Activated CD4-positive, alpha-beta memory T cell treated with anti-CD3 and anti-CD28 coated beads for 36 hours (primary cell): ENCODE results near the gene SLC17A2. TPM values are rescaled to one million over a fixed set of nuclear protein-coding genes. Genes with fewer than 3 reads are reported as not detected.

Experiments used
- CTCF ChIA-PET: fragments of 350-600 bp; sonication (Branson Sonifier 250); formaldehyde crosslinking; loops from one replicate; lab custom pipeline; 2021; ENCODE audit warnings: antibody characterized with exemption, inconsistent platforms; lab: Charles Lee
- POLR2A ChIA-PET: fragments of 350-600 bp; sonication (Branson Sonifier 250); formaldehyde crosslinking; loops from one replicate; lab custom pipeline; 2021; ENCODE audit warnings: antibody characterized with exemption; lab: Charles Lee
- DNase-seq: peaks from one replicate; pipeline ENCODE4 v3.0.0-alpha.2; 2020
- H3K27ac Mint-ChIP-seq: one replicate; pipeline ENCODE4 v1.8.0; 2021; ENCODE audit warnings: mixed read lengths
- H3K27me3 Mint-ChIP-seq: one replicate; pipeline ENCODE4 v1.8.0; 2021; ENCODE audit warnings: mixed read lengths
- H3K36me3 Mint-ChIP-seq: one replicate; pipeline ENCODE4 v1.8.0; 2021; ENCODE audit warnings: mixed read lengths
- H3K4me1 Mint-ChIP-seq: one replicate; pipeline ENCODE4 v1.8.0; 2021; ENCODE audit warnings: low read depth, mixed read lengths
- H3K4me3 Mint-ChIP-seq: one replicate; pipeline ENCODE4 v1.8.0; 2021; ENCODE audit warnings: mild to moderate bottlenecking, mixed read lengths
- H3K9me3 Mint-ChIP-seq: one replicate; pipeline ENCODE4 v1.8.0; 2021; ENCODE audit warnings: mixed read lengths
- intact Hi-C: fragments of 100-400 bp; cut with micrococcal nuclease; formaldehyde crosslinking; loops from one replicate; pipeline ENCODE4 v1.15.1; 2023
- total RNA-seq, 2 experiments: library from RNA; stranded (reverse); gene quantifications; one replicate each; pipeline ENCODE4 v1.2.3, GENCODE V29; 2021

The SLC17A2 gene
- total RNA-seq, 2 experiments from 2014 or later, result not detected

DNA sequence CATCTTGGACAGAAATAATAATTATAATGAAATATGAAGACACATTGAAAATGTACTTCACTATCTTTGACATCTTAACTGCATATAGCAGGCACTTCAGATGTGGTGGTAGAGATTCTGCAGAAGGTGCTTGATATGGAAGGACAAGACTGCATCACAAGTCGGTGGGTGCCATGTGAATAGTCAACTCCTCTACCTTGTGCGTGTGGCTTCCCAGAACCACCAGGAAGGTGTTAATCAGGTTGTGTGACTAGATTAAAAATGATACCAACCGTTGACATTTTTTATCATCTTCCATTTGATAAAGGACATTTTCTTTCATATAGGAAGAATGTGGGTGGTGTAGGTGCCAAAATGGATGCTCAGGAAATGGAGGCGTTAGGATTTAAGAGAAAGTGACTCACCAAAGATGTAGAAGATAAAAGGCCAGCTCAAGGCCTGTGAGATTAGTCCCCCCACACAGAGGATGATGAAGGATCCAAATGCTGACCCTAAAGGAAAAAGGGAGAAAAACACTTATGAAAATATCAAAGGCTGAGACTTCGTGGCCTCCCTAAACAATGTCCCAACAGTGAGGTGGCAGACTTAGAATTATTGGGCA, 12.3 kb downstream of the SLC17A2 start:
- POLR2A ChIA-PET, result no interaction called here
- CTCF ChIA-PET, result no interaction called here
- Mint-ChIP-seq H3K9me3 (peaks cover 3% of the 10 kb centered on the region), H3K27ac (peak overlapping the region; percentile 77), H3K27me3 (no peaks in the 10 kb centered on the region), H3K4me1 (peaks cover 40% of the 10 kb centered on the region), H3K4me3 (no peak overlapping the region), H3K36me3 (peaks cover 4% of the 10 kb centered on the region)
- intact Hi-C loops, result no loop called here
- peak; percentile 52 for DNase-seq

DNA sequence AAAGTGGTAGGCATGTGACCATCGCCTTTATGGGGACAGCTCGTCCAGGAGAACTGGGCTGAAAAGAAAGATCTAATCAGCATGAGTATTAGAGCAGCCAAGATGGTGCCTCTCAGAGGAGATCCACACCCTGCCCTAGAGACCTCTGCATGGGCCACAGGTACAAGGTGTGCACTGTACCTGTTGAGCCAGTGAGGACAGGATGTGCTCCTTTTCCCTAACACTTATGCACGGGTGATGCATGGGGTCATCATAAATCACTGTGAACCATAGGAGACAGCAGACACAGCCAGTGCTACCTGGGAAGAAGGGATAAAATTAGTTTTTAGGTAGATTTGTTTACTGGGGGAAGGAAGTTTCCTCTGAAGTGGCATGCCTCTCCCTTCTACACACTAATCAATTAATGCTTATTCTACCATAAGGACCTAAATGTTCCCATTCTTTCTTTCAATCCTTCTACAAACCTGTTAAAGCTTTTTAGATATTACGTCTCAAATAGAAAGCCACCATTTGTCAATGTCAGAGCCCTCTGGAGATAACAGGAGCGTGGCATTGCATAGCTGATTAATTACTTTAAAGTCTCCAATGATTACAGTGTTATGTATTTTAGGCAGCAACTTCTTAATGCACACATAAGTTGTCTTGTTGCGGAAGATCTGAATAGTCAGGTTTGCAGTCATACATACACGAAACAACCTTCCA, 13.6 kb downstream of the SLC17A2 start:
- H3K27me3 Mint-ChIP-seq, result no peaks in the 10 kb centered on the region
- peaks cover 3% of the 10 kb centered on the region for H3K9me3 Mint-ChIP-seq
- peaks cover 49% of the 10 kb centered on the region for H3K4me1 Mint-ChIP-seq
- H3K36me3 Mint-ChIP-seq, result peaks cover 4% of the 10 kb centered on the region
- no peak overlapping the region for H3K4me3 Mint-ChIP-seq
- intact Hi-C loops, result no loop called here
- DNase-seq, result no peak
- no peak overlapping the region for H3K27ac Mint-ChIP-seq
- ChIA-PET CTCF (no interaction called here), POLR2A (no interaction called here)

DNA sequence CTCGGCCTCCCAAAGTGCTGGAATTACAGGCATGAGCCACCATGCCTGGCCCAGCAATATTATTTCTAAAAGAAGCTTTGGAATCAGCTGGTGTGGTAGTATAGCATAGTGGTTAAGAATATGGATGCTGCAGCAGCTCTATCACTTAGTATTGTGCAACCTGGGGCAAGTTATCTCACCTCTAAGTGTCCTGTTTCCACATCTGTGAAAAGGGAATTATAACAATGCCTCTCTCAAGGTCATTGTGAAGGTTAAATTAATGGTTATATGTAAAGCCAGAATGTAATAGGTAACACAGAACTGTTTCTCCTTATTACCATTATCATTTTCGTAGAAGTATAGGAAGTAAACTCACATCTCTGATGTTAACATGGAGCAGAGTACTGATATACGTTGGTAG, 14.2 kb downstream of the SLC17A2 start:
- DNase-seq, result no peak
- Mint-ChIP-seq H3K4me3 (no peak overlapping the region), H3K4me1 (peaks cover 53% of the 10 kb centered on the region), H3K27me3 (no peaks in the 10 kb centered on the region), H3K36me3 (peaks cover 4% of the 10 kb centered on the region), H3K27ac (no peak overlapping the region), H3K9me3 (peaks cover 3% of the 10 kb centered on the region)
- intact Hi-C loops, result no loop called here
- CTCF ChIA-PET, result no interaction called here
- POLR2A ChIA-PET, result no interaction called here

DNA sequence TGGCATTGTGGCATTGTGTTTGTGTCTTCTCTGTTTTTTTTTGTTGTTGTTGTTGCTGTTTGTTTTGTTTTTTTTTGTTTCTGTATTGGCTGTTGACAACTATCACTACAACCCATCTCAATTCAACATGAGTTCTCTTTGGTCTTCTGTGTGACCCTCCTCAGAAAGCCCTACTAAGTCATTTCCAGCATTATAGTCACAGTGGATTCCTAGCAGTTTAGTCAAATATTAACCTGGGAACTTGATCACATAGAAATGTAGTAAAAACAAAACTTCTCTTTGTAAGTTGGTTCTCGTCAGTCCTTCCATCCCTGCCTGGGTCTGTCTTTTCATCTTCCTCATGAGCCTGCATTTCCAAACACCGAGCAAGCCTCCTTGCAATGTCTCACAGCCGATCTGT, 16.8 kb downstream of the SLC17A2 start:
- ChIA-PET CTCF (no interaction called here), POLR2A (no interaction called here)
- Mint-ChIP-seq H3K27me3 (no peaks in the 10 kb centered on the region), H3K27ac (peak overlapping the region; percentile 65), H3K9me3 (peaks cover 5% of the 10 kb centered on the region), H3K4me3 (no peak overlapping the region), H3K4me1 (peaks cover 52% of the 10 kb centered on the region), H3K36me3 (peaks cover 5% of the 10 kb centered on the region)
- intact Hi-C loops, result loop anchor here (5.0 kb wide), 2 partner anchors 34 to 49 kb away; partner anchors contain the start of gene TRIM38
- DNase-seq, result peak; percentile 35

DNA sequence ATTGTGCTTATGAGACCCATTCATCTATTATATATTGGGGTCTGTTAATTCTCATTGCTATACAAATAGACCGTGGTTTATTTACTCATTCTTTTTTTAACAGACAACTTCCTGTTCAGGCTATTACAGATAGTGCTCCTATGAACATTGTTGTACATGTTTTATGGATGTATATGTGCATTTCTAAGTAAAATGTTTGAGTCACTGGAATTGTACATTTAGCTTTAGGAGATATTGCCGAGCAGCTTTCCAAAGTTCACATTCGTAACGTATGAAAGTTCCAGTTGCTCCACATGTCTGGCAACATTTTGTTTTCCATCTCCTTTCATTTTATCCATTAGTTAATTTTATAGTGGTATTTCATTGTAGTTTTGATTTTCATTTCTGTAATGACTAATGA, 19.1 kb downstream of the SLC17A2 start:
- DNase-seq, result no peak
- peaks cover 2% of the 10 kb centered on the region for H3K9me3 Mint-ChIP-seq
- peaks cover 50% of the 10 kb centered on the region for H3K4me1 Mint-ChIP-seq
- POLR2A ChIA-PET, result interaction anchor here (1.4 kb wide), 1 partner anchor 109 kb away, joined by 4 read pairs; no protein-coding TSS in a partner anchor
- no peak overlapping the region for H3K4me3 Mint-ChIP-seq
- H3K27ac Mint-ChIP-seq, result no peak overlapping the region
- intact Hi-C loops, result loop anchor here (5.0 kb wide), 2 partner anchors 36 to 51 kb away; partner anchors contain the start of gene TRIM38
- H3K36me3 Mint-ChIP-seq, result peaks cover 3% of the 10 kb centered on the region
- H3K27me3 Mint-ChIP-seq, result peaks cover 5% of the 10 kb centered on the region
- CTCF ChIA-PET, result interaction anchor here (1.1 kb wide), 1 partner anchor 28 kb away, joined by 3 read pairs; no protein-coding TSS in a partner anchor

DNA sequence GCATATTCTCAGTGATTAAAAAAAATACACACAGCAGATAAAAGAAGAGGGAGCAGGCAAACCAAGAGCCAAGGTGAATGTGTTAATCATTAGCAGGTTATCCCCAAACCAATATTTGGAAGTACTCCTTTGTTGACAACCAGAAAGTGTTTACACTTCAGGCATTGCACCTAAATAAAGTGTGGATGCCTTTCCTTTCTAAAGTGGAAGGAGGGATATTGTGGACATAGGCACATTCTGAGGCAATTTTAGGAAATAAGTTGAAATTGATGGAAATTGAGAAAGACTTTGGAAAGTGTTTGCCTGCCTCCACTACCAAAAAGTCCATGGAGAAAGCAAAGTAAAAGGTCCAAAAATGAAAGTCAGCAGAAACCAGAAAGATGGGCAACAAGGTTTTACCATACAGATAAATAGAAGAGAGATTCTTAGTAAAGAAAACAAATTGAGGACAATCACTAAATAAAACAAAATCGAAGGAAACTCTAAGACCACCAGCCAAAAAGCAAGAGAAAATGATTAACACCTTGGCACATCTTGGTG, 22.9 kb downstream of the SLC17A2 start:
- no peak overlapping the region for H3K4me3 Mint-ChIP-seq
- no peak overlapping the region for H3K27ac Mint-ChIP-seq
- ChIA-PET CTCF (no interaction called here), POLR2A (no interaction called here)
- peaks cover 2% of the 10 kb centered on the region for H3K9me3 Mint-ChIP-seq
- H3K36me3 Mint-ChIP-seq, result peaks cover 1% of the 10 kb centered on the region
- intact Hi-C loops, result no loop called here
- no peak for DNase-seq
- peaks cover 23% of the 10 kb centered on the region for H3K4me1 Mint-ChIP-seq
- peaks cover 12% of the 10 kb centered on the region for H3K27me3 Mint-ChIP-seq

DNA sequence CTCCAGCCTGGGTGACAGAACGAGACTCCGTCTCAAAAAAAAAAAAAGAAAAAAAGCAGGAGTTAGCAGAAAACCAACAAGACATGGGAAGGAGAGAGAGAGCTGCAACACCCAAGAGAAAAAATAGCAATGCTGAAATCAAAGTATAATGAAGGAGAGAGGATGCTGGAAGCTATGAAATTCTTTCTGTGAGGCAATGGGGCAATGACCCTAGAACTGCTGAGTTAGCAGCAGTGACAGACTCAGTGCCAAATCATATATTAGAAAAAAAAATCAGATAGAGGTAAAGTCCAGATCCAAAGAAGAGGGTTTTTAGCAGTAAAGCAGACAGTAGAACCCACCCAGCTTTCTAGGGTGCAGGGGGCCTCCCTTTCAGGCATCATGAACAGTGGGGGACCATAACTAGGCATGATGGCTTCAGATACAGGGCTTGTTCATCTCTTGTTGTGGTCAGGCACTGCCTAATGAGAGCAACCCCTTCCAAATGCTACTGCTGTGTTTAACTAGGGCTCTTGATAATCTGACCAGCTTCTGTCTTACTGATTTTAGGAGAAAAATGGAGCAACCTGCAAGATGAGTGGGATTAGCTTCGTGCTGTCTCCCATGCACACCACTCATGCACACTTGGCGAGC, 26.9 kb downstream of the SLC17A2 start:
- CTCF ChIA-PET, result interaction anchor here (0.6 kb wide), 2 partner anchors 12 to 638 kb away, joined by 3 to 4 read pairs; no protein-coding TSS in a partner anchor

DNA sequence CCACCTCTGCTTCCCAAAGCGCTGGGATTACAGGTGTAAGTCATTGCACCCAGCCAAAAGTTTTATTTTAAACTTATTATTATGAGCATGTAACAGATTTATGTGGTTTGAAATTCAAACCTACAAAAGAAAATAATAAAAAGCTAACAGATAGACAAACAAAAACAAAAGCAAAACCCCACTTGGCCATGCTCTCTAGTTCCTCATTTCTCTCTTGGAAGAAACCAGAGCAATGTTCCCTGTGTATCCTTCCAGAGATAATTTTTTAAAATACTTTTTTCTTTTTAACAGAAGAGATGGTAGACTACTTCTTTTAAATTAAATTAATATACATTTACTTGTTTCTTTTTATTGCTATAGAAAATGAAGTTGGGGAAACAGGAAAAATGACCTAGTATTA, 28.4 kb downstream of the SLC17A2 start:
- peaks cover 7% of the 10 kb centered on the region for H3K27me3 Mint-ChIP-seq
- H3K36me3 Mint-ChIP-seq, result no peaks in the 10 kb centered on the region
- intact Hi-C loops, result no loop called here
- CTCF ChIA-PET, result interaction anchor here (1.3 to 2.6 kb wide), 2 partner anchors 91 to 184 kb away, joined by 3 to 8 read pairs; no protein-coding TSS in a partner anchor
- peaks cover 6% of the 10 kb centered on the region for H3K4me1 Mint-ChIP-seq
- POLR2A ChIA-PET, result no interaction called here
- no peak overlapping the region for H3K4me3 Mint-ChIP-seq
- H3K9me3 Mint-ChIP-seq, result no peaks in the 10 kb centered on the region
- DNase-seq, result no peak
- no peak overlapping the region for H3K27ac Mint-ChIP-seq

More for the DNA sequence above, 26.9 kb downstream of the SLC17A2 start:
- H3K27me3 Mint-ChIP-seq, result peaks cover 12% of the 10 kb centered on the region
- POLR2A ChIA-PET, result no interaction called here
- H3K9me3 Mint-ChIP-seq, result no peaks in the 10 kb centered on the region
- no peak overlapping the region for H3K27ac Mint-ChIP-seq
- H3K36me3 Mint-ChIP-seq, result no peaks in the 10 kb centered on the region
- H3K4me1 Mint-ChIP-seq, result peaks cover 12% of the 10 kb centered on the region
- no peak for DNase-seq
- H3K4me3 Mint-ChIP-seq, result no peak overlapping the region
- intact Hi-C loops, result no loop called here

DNA sequence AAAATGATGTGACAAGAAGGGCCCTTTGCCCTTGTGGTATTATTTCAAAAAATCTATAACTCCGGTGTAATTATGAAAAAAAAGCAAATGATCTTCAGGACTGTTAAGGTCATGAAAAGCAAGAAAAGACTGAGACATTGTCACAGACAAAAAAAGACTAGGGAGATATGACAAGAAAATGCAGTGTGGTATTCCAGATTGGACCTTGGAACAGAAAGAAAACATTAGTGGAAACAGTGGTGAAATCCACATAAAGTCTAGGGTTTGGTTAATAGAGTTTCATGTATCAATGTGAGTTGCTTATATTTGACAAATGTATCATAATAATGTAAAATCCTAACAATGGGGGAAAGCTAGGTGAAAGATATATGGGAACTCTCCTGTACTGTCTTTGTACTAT, 29.6 kb downstream of the SLC17A2 start:
- H3K27ac Mint-ChIP-seq, result no peak overlapping the region
- ChIA-PET POLR2A (no interaction called here), CTCF (interaction anchor here (1.3 to 2.6 kb wide), 2 partner anchors 92 to 183 kb away, joined by 3 to 8 read pairs; no protein-coding TSS in a partner anchor)
- H3K9me3 Mint-ChIP-seq, result no peaks in the 10 kb centered on the region
- intact Hi-C loops, result no loop called here
- H3K36me3 Mint-ChIP-seq, result no peaks in the 10 kb centered on the region
- no peak overlapping the region for H3K4me3 Mint-ChIP-seq
- peaks cover 6% of the 10 kb centered on the region for H3K4me1 Mint-ChIP-seq
- H3K27me3 Mint-ChIP-seq, result peaks cover 5% of the 10 kb centered on the region
- DNase-seq, result no peak

DNA sequence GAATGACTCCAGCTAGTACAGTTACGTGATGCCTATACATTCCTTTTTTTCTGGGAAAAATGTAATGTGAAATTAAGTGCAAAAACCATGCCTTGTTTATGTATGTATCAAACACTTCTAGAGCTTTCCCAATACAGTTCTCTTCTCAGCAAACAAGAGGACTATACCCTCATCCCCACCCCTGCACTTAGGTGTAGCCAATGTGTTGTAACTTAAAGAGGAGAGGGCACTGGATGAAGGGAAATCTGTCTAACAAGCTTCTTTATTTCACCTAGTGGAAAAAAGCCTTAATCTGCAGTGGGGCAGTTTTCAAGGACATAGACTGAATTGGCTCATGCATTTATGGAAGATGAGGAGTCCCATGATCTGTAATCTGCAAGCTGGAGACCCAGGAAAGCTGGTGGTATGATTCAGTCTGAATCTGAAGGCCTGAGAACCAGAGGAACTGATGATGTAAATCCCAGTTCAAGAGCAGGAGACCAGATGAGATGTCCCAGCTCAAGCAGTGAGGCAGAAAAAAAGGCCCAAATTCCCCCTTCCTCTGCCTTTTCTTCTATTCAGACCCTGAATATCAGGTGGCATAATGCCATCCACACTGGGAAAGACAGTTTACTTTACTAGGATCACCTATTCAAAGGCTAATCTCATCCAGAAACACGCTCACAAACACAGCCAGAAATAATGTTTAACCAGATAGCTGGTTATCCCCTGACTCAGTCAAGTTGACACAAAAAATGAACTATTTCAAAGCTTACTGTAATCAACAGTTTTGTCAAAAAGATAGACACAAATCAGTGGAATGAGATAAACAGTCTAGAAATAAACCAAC, 30.7 kb downstream of the SLC17A2 start:
- CTCF ChIA-PET, result interaction anchor here (1.0 to 2.6 kb wide), 7 partner anchors 9 to 677 kb away, joined by 3 to 8 read pairs (median 3); no protein-coding TSS in a partner anchor
- intact Hi-C loops, result no loop called here
- H3K9me3 Mint-ChIP-seq, result no peaks in the 10 kb centered on the region

DNA sequence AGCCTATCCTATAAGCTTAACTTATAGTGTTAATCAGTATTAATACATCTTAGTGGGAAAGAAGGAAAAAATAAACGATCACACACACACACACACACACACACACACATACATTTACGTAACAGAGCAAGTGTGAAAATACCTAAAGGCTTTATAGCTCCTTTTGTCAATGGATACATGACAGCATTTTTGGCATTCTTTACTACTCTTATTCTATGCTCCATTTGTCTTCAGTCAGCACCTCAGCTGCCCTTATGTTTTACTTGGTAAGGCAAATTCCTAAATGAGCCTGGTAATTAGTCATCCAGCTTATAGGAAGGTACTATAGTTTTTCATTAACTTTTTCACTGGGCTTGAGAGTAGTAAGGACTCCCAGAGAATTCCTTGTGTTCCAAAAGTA, 31.4 kb downstream of the SLC17A2 start:
- Mint-ChIP-seq H3K4me3 (no peak overlapping the region), H3K4me1 (peaks cover 6% of the 10 kb centered on the region), H3K36me3 (no peaks in the 10 kb centered on the region), H3K27me3 (peaks cover 3% of the 10 kb centered on the region), H3K27ac (no peak overlapping the region), H3K9me3 (no peaks in the 10 kb centered on the region)
- POLR2A ChIA-PET, result no interaction called here
- intact Hi-C loops, result no loop called here
- no peak for DNase-seq
- CTCF ChIA-PET, result interaction anchor here (1.1 to 1.9 kb wide), 5 partner anchors 9 to 676 kb away, joined by 3 to 5 read pairs (median 3); no protein-coding TSS in a partner anchor

More for the DNA sequence above, 30.7 kb downstream of the SLC17A2 start:
- Mint-ChIP-seq H3K27ac (no peak overlapping the region), H3K4me3 (no peak overlapping the region), H3K4me1 (peaks cover 6% of the 10 kb centered on the region), H3K27me3 (peaks cover 5% of the 10 kb centered on the region), H3K36me3 (no peaks in the 10 kb centered on the region)
- DNase-seq, result no peak
- POLR2A ChIA-PET, result interaction anchor here (0.9 kb wide), 1 partner anchor 93 kb away, joined by 4 read pairs; no protein-coding TSS in a partner anchor
